Esophagus muscularis mucosa (tissue), 4 donors: ENCODE data around the gene COG3. TPM values are rescaled to one million over a fixed set of nuclear protein-coding genes. Genes with fewer than 3 reads are reported as not detected.

Source experiments
- DNase-seq: peaks from one replicate; pipeline ENCODE4 v3.0.0-alpha.2; 2017; ENCODE audit errors: extremely low spot score
- H3K27ac ChIP-seq, 4 donors: fragments of 200-600 bp; sonication (generic); replicated peaks in 1 of 4; 1 replicate in 3 of 4; 2 replicates in 1 of 4; pipeline ENCODE4 v1.5.1; 2016 to 2019; ENCODE audit warnings: mild to moderate bottlenecking in 1 of 4
- H3K27me3 ChIP-seq, 4 donors: fragments of 200-600 bp; sonication (generic); one replicate each; pipeline versions ENCODE4 v1.5.1 to v1.6.0; 2016 to 2019
- H3K36me3 ChIP-seq, 4 donors: fragments of 200-600 bp; sonication (generic); one replicate each; pipeline ENCODE4 v1.5.1; 2016 to 2019
- H3K4me1 ChIP-seq, 4 donors: fragments of 200-600 bp; sonication (generic); one replicate each; pipeline ENCODE4 v1.5.1; 2016 to 2019
- H3K4me3 ChIP-seq, 4 donors: fragments of 200-600 bp; sonication (generic); 1 replicate in 2 of 4; 2 replicates in 2 of 4; pipeline ENCODE4 v1.5.1; 2016 to 2019; ENCODE audit warnings: mild to moderate bottlenecking in 4 of 4, moderate library complexity in 1 of 4
- H3K9me3 ChIP-seq, 4 donors: fragments of 200-600 bp; sonication (generic); 1 replicate in 3 of 4; 2 replicates in 1 of 4; pipeline ENCODE4 v1.5.1; 2016 to 2019
- CTCF ChIP-seq, 3 experiments: fragments of 200-600 bp in 2 of 3; fragments of 450-650 bp in 1 of 3; sonication (generic) in 2 of 3; IDR thresholded peaks; one replicate each; pipeline ENCODE4 v1.5.1; 2017 to 2019; ENCODE audit warnings: antibody characterized with exemption in 3 of 3, mild to moderate bottlenecking in 2 of 3, moderate library complexity in 1 of 3
- EP300 ChIP-seq: sonication (generic); formaldehyde crosslinking; IDR thresholded peaks from one replicate; pipeline ENCODE4 v1.6.1; 2017; ENCODE audit warnings: antibody characterized with exemption
- POLR2A ChIP-seq: fragments of 450-650 bp; IDR thresholded peaks from one replicate; pipeline ENCODE4 v1.6.1; 2017; ENCODE audit warnings: antibody characterized with exemption, moderate library complexity, mild to moderate bottlenecking, low read depth
- POLR2AphosphoS5 ChIP-seq, 2 donors: sonication (generic); formaldehyde crosslinking; IDR thresholded peaks; one replicate each; pipeline ENCODE4 v1.6.1; 2017; ENCODE audit warnings: antibody characterized with exemption in 2 of 2
- WGBS: methylation state at CpG from one replicate; pipeline ENCODE4 v1.1.5; 2018; 5-methylcytosine and 5-hydroxymethylcytosine counted together
- intact Hi-C: fragments of 100-400 bp; cut with DNase I; formaldehyde crosslinking; loops from one replicate; pipeline ENCODE4 v1.15.1; 2023
- total RNA-seq, 4 donors: library from RNA; depleted of rRNA; stranded (reverse); fragments of >200 nt; gene quantifications; one replicate each; pipeline versions ENCODE4 v1.1.0 to v1.2.1, GENCODE V29; 2016

The COG3 gene
- total RNA-seq, 4 donors from 2014 or later, result 17.7 to 28.2 (median 21.3) TPM

GRCh38 chr13:45508776-45509175 is 44.0 kb downstream of the COG3 start:
- no peaks in the 10 kb centered on the region for H3K27me3 ChIP-seq
- TF ChIP-seq EP300 (no peak), CTCF (IDR thresholded peaks at IDR 0.05) (no peak), POLR2AphosphoS5 (IDR thresholded peaks at IDR 0.05) (no peak), POLR2A (no peak)
- 87% methylated on average over 7 of the region's 7 CpGs for WGBS
- peaks cover 40 to 83% (median 71%) of the 10 kb centered on the region in 4 donors for H3K36me3 ChIP-seq
- no peak overlapping the region for H3K27ac ChIP-seq
- peaks cover 0 to 10% (median 2%) of the 10 kb centered on the region in 4 donors for H3K4me1 ChIP-seq
- no peak for DNase-seq
- no peak overlapping the region for H3K4me3 ChIP-seq
- no peaks in the 10 kb centered on the region for H3K9me3 ChIP-seq
- intact Hi-C loops, result no loop called here

- Histone ChIP-seq H3K27me3 (no peaks in the 10 kb centered on the region), H3K4me1 (peaks cover 0 to 10% (median 2%) of the 10 kb centered on the region in 4 donors), H3K27ac (no peak overlapping the region), H3K4me3 (no peak overlapping the region), H3K36me3 (peaks cover 42 to 85% (median 70%) of the 10 kb centered on the region in 4 donors), H3K9me3 (no peaks in the 10 kb centered on the region)
- TF ChIP-seq POLR2AphosphoS5 (IDR thresholded peaks at IDR 0.05) (no peak), EP300 (no peak), CTCF (IDR thresholded peaks at IDR 0.05) (no peak), POLR2A (no peak)
- no peak for DNase-seq
- 95% methylated on average over 3 of the region's 3 CpGs for WGBS
- intact Hi-C loops, result loop anchor here (10.0 kb wide), 1 partner anchor 654 kb away; no protein-coding TSS in a partner anchor
Observed at GRCh38 chr13:45510672-45511071, 45.9 kb downstream of the COG3 start.

GRCh38 chr13:45511310-45512097 is 46.8 kb downstream of the COG3 start:
- intact Hi-C loops, result loop anchor here (10.0 kb wide), 1 partner anchor 653 kb away; no protein-coding TSS in a partner anchor
- Histone ChIP-seq H3K27ac (peak overlapping the region in 2 of 4 donors; percentile 8 to 17), H3K27me3 (no peaks in the 10 kb centered on the region), H3K4me3 (no peak overlapping the region), H3K36me3 (peaks cover 43 to 87% (median 71%) of the 10 kb centered on the region in 4 donors), H3K4me1 (peaks cover 0 to 10% (median 2%) of the 10 kb centered on the region in 4 donors), H3K9me3 (no peaks in the 10 kb centered on the region)
- DNase-seq, result no peak
- TF ChIP-seq CTCF (IDR thresholded peaks at IDR 0.05), result peak; percentile 81 to 96 (median 86)
- TF ChIP-seq EP300, result no peak
- WGBS, result 68% methylated on average over 3 of the region's 3 CpGs

GRCh38 chr13:45512098-45512496 is 47.4 kb downstream of the COG3 start:
- TF ChIP-seq POLR2AphosphoS5 (IDR thresholded peaks at IDR 0.05), result no peak
- no peak for TF ChIP-seq POLR2A
- TF ChIP-seq EP300, result no peak
- TF ChIP-seq CTCF (IDR thresholded peaks at IDR 0.05), result no peak
- no peaks in the 10 kb centered on the region for H3K27me3 ChIP-seq
- no peak for DNase-seq
- intact Hi-C loops, result loop anchor here (10.0 kb wide), 1 partner anchor 653 kb away; no protein-coding TSS in a partner anchor
- peaks cover 0 to 10% (median 2%) of the 10 kb centered on the region in 4 donors for H3K4me1 ChIP-seq
- peaks cover 43 to 87% (median 72%) of the 10 kb centered on the region in 4 donors for H3K36me3 ChIP-seq
- WGBS, result 81% methylated on average over 1 of the region's 1 CpG
- no peaks in the 10 kb centered on the region for H3K9me3 ChIP-seq
- H3K27ac ChIP-seq, result peak overlapping the region in 2 of 4 donors; percentile 8 to 17
- no peak overlapping the region for H3K4me3 ChIP-seq
